GM19193 (cell line): ENCODE data around the gene C1QTNF2.

Experiments used
- POLR2A ChIP-seq: IDR thresholded peaks from 4 replicates; pipeline ENCODE4 v1.6.1; 2011; ENCODE audit not compliant: insufficient read depth, insufficient read length; ENCODE audit errors: extremely low read depth

The C1QTNF2 gene

GRCh38 chr5:160297776-160298175, 72.7 kb downstream of the C1QTNF2 start:
- no peak for TF ChIP-seq POLR2A
